ENCODE results near the gene IGF1R. TPM values are rescaled to one million over a fixed set of nuclear protein-coding genes. Genes with fewer than 3 reads are reported as not detected.
A peak's percentile ranks its signal among the peaks of the same experiment; 100 is the strongest.

IGF1R gene
- total and polyA plus RNA-seq, 2 of the 13 experiments (the other 11 are each of a cell fraction or from before 2014, with no cell fraction given) = 15.9 to 18.4 TPM

- TF ChIP-seq, protein P1, sequence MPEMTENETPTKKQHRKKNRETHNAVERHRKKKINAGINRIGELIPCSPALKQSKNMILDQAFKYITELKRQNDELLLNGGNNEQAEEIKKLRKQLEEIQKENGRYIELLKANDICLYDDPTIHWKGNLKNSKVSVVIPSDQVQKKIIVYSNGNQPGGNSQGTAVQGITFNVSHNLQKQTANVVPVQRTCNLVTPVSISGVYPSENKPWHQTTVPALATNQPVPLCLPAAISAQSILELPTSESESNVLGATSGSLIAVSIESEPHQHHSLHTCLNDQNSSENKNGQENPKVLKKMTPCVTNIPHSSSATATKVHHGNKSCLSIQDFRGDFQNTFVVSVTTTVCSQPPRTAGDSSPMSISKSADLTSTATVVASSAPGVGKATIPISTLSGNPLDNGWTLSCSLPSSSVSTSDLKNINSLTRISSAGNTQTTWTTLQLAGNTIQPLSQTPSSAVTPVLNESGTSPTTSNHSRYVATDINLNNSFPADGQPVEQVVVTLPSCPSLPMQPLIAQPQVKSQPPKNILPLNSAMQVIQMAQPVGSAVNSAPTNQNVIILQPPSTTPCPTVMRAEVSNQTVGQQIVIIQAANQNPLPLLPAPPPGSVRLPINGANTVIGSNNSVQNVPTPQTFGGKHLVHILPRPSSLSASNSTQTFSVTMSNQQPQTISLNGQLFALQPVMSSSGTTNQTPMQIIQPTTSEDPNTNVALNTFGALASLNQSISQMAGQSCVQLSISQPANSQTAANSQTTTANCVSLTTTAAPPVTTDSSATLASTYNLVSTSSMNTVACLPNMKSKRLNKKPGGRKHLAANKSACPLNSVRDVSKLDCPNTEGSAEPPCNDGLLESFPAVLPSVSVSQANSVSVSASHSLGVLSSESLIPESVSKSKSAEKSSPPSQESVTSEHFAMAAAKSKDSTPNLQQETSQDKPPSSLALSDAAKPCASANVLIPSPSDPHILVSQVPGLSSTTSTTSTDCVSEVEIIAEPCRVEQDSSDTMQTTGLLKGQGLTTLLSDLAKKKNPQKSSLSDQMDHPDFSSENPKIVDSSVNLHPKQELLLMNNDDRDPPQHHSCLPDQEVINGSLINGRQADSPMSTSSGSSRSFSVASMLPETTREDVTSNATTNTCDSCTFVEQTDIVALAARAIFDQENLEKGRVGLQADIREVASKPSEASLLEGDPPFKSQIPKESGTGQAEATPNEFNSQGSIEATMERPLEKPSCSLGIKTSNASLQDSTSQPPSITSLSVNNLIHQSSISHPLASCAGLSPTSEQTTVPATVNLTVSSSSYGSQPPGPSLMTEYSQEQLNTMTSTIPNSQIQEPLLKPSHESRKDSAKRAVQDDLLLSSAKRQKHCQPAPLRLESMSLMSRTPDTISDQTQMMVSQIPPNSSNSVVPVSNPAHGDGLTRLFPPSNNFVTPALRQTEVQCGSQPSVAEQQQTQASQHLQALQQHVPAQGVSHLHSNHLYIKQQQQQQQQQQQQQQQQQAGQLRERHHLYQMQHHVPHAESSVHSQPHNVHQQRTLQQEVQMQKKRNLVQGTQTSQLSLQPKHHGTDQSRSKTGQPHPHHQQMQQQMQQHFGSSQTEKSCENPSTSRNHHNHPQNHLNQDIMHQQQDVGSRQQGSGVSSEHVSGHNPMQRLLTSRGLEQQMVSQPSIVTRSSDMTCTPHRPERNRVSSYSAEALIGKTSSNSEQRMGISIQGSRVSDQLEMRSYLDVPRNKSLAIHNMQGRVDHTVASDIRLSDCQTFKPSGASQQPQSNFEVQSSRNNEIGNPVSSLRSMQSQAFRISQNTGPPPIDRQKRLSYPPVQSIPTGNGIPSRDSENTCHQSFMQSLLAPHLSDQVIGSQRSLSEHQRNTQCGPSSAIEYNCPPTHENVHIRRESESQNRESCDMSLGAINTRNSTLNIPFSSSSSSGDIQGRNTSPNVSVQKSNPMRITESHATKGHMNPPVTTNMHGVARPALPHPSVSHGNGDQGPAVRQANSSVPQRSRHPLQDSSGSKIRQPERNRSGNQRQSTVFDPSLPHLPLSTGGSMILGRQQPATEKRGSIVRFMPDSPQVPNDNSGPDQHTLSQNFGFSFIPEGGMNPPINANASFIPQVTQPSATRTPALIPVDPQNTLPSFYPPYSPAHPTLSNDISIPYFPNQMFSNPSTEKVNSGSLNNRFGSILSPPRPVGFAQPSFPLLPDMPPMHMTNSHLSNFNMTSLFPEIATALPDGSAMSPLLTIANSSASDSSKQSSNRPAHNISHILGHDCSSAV (CRISPR knock-in tag; IDR thresholded peaks at IDR 0.05; ENCODE audit: borderline replicate concordance) = no peak
- TF ChIP-seq, protein P2, sequence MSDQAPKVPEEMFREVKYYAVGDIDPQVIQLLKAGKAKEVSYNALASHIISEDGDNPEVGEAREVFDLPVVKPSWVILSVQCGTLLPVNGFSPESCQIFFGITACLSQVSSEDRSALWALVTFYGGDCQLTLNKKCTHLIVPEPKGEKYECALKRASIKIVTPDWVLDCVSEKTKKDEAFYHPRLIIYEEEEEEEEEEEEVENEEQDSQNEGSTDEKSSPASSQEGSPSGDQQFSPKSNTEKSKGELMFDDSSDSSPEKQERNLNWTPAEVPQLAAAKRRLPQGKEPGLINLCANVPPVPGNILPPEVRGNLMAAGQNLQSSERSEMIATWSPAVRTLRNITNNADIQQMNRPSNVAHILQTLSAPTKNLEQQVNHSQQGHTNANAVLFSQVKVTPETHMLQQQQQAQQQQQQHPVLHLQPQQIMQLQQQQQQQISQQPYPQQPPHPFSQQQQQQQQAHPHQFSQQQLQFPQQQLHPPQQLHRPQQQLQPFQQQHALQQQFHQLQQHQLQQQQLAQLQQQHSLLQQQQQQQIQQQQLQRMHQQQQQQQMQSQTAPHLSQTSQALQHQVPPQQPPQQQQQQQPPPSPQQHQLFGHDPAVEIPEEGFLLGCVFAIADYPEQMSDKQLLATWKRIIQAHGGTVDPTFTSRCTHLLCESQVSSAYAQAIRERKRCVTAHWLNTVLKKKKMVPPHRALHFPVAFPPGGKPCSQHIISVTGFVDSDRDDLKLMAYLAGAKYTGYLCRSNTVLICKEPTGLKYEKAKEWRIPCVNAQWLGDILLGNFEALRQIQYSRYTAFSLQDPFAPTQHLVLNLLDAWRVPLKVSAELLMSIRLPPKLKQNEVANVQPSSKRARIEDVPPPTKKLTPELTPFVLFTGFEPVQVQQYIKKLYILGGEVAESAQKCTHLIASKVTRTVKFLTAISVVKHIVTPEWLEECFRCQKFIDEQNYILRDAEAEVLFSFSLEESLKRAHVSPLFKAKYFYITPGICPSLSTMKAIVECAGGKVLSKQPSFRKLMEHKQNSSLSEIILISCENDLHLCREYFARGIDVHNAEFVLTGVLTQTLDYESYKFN (CRISPR knock-in tag; conservative IDR thresholded peaks at IDR 0.05) = peak; percentile 31; the same call in 1 of the 2 replicates
- TF ChIP-seq ZNF180 (CRISPR knock-in tag; IDR thresholded peaks at IDR 0.05; ENCODE audit: borderline replicate concordance, low read depth) = no peak
- TF ChIP-seq HOXA9 (CRISPR knock-in tag; IDR thresholded peaks at IDR 0.05; ENCODE audit: borderline replicate concordance) = no peak
- no peak for TF ChIP-seq ZNF670 (CRISPR knock-in tag; IDR thresholded peaks at IDR 0.05; ENCODE audit: borderline replicate concordance)
- no peak for TF ChIP-seq ZNF510 (CRISPR knock-in tag; IDR thresholded peaks at IDR 0.05; ENCODE audit: low read depth)
- no peak for TF ChIP-seq ZBTB43 (CRISPR knock-in tag; conservative IDR thresholded peaks at IDR 0.05)
- TF ChIP-seq MTA3 (CRISPR knock-in tag; IDR thresholded peaks at IDR 0.05) = no peak
- TF ChIP-seq ZKSCAN5 (CRISPR knock-in tag; IDR thresholded peaks at IDR 0.05) = no peak
- no peak for TF ChIP-seq ZEB1 (IDR thresholded peaks at IDR 0.05; ENCODE audit: insufficient replicate concordance, low read depth)
- TF ChIP-seq ZKSCAN8 (CRISPR knock-in tag; IDR thresholded peaks at IDR 0.05; ENCODE audit: borderline replicate concordance) = no peak
- no peak for TF ChIP-seq NR2F2 (IDR thresholded peaks at IDR 0.05; ENCODE audit: borderline replicate concordance, low read depth)
- TF ChIP-seq, protein P3, sequence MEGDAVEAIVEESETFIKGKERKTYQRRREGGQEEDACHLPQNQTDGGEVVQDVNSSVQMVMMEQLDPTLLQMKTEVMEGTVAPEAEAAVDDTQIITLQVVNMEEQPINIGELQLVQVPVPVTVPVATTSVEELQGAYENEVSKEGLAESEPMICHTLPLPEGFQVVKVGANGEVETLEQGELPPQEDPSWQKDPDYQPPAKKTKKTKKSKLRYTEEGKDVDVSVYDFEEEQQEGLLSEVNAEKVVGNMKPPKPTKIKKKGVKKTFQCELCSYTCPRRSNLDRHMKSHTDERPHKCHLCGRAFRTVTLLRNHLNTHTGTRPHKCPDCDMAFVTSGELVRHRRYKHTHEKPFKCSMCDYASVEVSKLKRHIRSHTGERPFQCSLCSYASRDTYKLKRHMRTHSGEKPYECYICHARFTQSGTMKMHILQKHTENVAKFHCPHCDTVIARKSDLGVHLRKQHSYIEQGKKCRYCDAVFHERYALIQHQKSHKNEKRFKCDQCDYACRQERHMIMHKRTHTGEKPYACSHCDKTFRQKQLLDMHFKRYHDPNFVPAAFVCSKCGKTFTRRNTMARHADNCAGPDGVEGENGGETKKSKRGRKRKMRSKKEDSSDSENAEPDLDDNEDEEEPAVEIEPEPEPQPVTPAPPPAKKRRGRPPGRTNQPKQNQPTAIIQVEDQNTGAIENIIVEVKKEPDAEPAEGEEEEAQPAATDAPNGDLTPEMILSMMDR (CRISPR knock-in tag; IDR thresholded peaks at IDR 0.05) = peak; percentile 47
- no peak for TF ChIP-seq PHB2 (IDR thresholded peaks at IDR 0.05; ENCODE audit: partially characterized antibody)
Measured at GRCh38 chr15:98964466-98965133, 316.3 kb downstream of the IGF1R start (continued).
